Hepatocyte (in vitro differentiated cells): ENCODE data around the gene SPINT2.

ENCODE experiments used
- CTCF ChIP-seq: fragments of 200-600 bp; sonication (generic); IDR thresholded peaks from 2 replicates; pipeline ENCODE4 v1.5.1; 2016; ENCODE audit warnings: antibody characterized with exemption, mild to moderate bottlenecking; ENCODE audit not compliant: poor library complexity
- EZH2phosphoT487 ChIP-seq: fragments of 200-600 bp; sonication (generic); IDR thresholded peaks from one replicate; pipeline ENCODE4 v1.6.1; 2018; ENCODE audit warnings: antibody characterized with exemption, mild to moderate bottlenecking, low read depth, moderate library complexity; ENCODE audit not compliant: unreplicated experiment, severe bottlenecking

GRCh38 chr19:38263689-38264485 is 486 bp upstream of the SPINT2 start:
- TF ChIP-seq CTCF: no peak
- no peak for TF ChIP-seq EZH2phosphoT487
